GM23338 (cell line): ENCODE results near the gene ZNF580. TPM values are rescaled to one million over a fixed set of nuclear protein-coding genes. Genes with fewer than 3 reads are reported as not detected.

ENCODE experiments used
- ATAC-seq: fragments of 200-7000 bp; cut with Tn5 transposase; 3 replicates; pipeline ENCODE4 v1.9.1; 2020
- DNase-seq: peaks from one replicate; pipeline ENCODE4 v3.0.0-alpha.2; 2015; ENCODE audit warnings: low spot score
- H2AFZ ChIP-seq: fragments of 200-600 bp; sonication (generic); 2 replicates; pipeline ENCODE4 v1.8.0; 2016; ENCODE audit warnings: antibody characterized with exemption, mild to moderate bottlenecking, moderate library complexity
- H3F3A ChIP-seq: fragments of 200-600 bp; sonication (generic); replicated peaks from 2 replicates; pipeline ENCODE4 v1.8.0; 2017; ENCODE audit warnings: antibody characterized with exemption, mixed run types, low read depth
- H3K27ac ChIP-seq: fragments of 200-600 bp; sonication (generic); 2 replicates; pipeline ENCODE4 v1.6.1; 2016; ENCODE audit warnings: low read depth
- H3K27me3 ChIP-seq: fragments of 200-600 bp; sonication (generic); 2 replicates; pipeline ENCODE4 v1.8.0; 2016; ENCODE audit warnings: mild to moderate bottlenecking, mixed run types, moderate library complexity; ENCODE audit not compliant: insufficient read depth
- H3K36me3 ChIP-seq: fragments of 200-600 bp; sonication (generic); 2 replicates; pipeline ENCODE4 v1.8.0; 2016; ENCODE audit warnings: mild to moderate bottlenecking; ENCODE audit not compliant: insufficient read depth
- H3K4me1 ChIP-seq: fragments of 200-600 bp; sonication (generic); 2 replicates; pipeline ENCODE4 v1.8.0; 2016; ENCODE audit warnings: mild to moderate bottlenecking, moderate library complexity; ENCODE audit not compliant: insufficient read depth
- H3K4me2 ChIP-seq: fragments of 200-600 bp; sonication (generic); 2 replicates; pipeline ENCODE4 v1.7.1; 2017; ENCODE audit warnings: mixed run types
- H3K4me3 ChIP-seq: fragments of 200-600 bp; sonication (generic); 2 replicates; pipeline ENCODE4 v1.6.1; 2016; ENCODE audit warnings: mixed run types
- H3K79me2 ChIP-seq: fragments of 200-600 bp; sonication (generic); replicated peaks from 2 replicates; pipeline ENCODE4 v1.8.0; 2017; ENCODE audit warnings: mild to moderate bottlenecking; ENCODE audit not compliant: insufficient read depth
- H3K9me2 ChIP-seq: fragments of 200-600 bp; sonication (generic); 2 replicates; pipeline ENCODE4 v1.8.0; 2017; ENCODE audit not compliant: insufficient read depth
- H4K20me1 ChIP-seq: fragments of 200-600 bp; sonication (generic); replicated peaks from 2 replicates; pipeline ENCODE4 v1.8.0; 2017; ENCODE audit warnings: mild to moderate bottlenecking; ENCODE audit not compliant: insufficient read depth
- H3K27ac Mint-ChIP-seq: 2 replicates; pipeline ENCODE4 v1.8.0; 2020; ENCODE audit warnings: inconsistent platforms, mild to moderate bottlenecking, moderate library complexity, mixed read lengths
- H3K27me3 Mint-ChIP-seq: 3 replicates; pipeline ENCODE4 v1.8.0; 2022; ENCODE audit warnings: low read depth, mild to moderate bottlenecking, moderate library complexity, mixed read lengths, inconsistent platforms; ENCODE audit not compliant: insufficient read depth, poor library complexity
- H3K36me3 Mint-ChIP-seq: 3 replicates; pipeline ENCODE4 v1.8.0; 2021; ENCODE audit warnings: low read depth, mild to moderate bottlenecking, inconsistent platforms, moderate library complexity, mixed read lengths
- H3K4me1 Mint-ChIP-seq: 3 replicates; pipeline ENCODE4 v1.8.0; 2020; ENCODE audit warnings: mild to moderate bottlenecking, inconsistent platforms, mixed read lengths
- H3K4me3 Mint-ChIP-seq: 3 replicates; pipeline ENCODE4 v1.8.0; 2021; ENCODE audit warnings: moderate library complexity, mild to moderate bottlenecking, inconsistent platforms, mixed read lengths
- H3K9me3 Mint-ChIP-seq: 3 replicates; pipeline ENCODE4 v1.8.0; 2020; ENCODE audit warnings: moderate library complexity, mild to moderate bottlenecking, inconsistent platforms, mixed read lengths
- EZH2 ChIP-seq: fragments of 200-600 bp; sonication (generic); IDR thresholded peaks from one replicate; pipeline ENCODE4 v1.8.0; 2017; ENCODE audit warnings: antibody characterized with exemption, mild to moderate bottlenecking, low read depth; ENCODE audit not compliant: unreplicated experiment
- JUNB ChIP-seq: IDR thresholded peaks from one replicate; pipeline ENCODE4 v1.6.1; 2016; ENCODE audit warnings: antibody characterized with exemption; ENCODE audit not compliant: unreplicated experiment
- POLR2AphosphoS5 ChIP-seq: IDR thresholded peaks from 2 replicates; pipeline ENCODE4 v1.6.1; 2016; ENCODE audit warnings: antibody characterized with exemption, low read depth
- ZNF114 ChIP-seq: fragments of 250-450 bp; sonication (Bioruptor Pico); IDR thresholded peaks from 2 replicates; pipeline ENCODE4 v1.5.0; 2020; ENCODE audit warnings: mild to moderate bottlenecking, moderate library complexity
- ZNF331 ChIP-seq: fragments of 250-450 bp; sonication (Bioruptor Pico); IDR thresholded peaks from 2 replicates; pipeline ENCODE4 v1.5.0; 2020; ENCODE audit warnings: low read depth, mild to moderate bottlenecking, moderate library complexity
- long read RNA-seq: library from polyadenylated mRNA; unstranded; transcript quantifications from one replicate; pipeline ENCODE4 v2.0.0, GENCODE V29; 2020; ENCODE audit not compliant: unreplicated experiment
- polyA plus RNA-seq: library from polyadenylated mRNA; unstranded; fragments of >200 nt; fragmentation: Nextera tagmentation; extraction: Ambion mirVana; gene quantifications from 2 replicates; pipeline ENCODE4 v1.2.1, GENCODE V29; 2016
- total RNA-seq: library from RNA; depleted of rRNA; stranded (reverse); fragments of >200 nt; shearing (Covaris generic); gene quantifications from 2 replicates; pipeline ENCODE4 v1.2.3, GENCODE V29; 2014; rRNA removed
- TF ChIP-seq, protein P1 (sequence below): fragments of 250-450 bp; sonication (Bioruptor Pico); IDR thresholded peaks from 2 replicates; pipeline ENCODE4 v1.5.0; 2020; ENCODE audit warnings: mild to moderate bottlenecking, moderate library complexity

ZNF580 gene, protein sequence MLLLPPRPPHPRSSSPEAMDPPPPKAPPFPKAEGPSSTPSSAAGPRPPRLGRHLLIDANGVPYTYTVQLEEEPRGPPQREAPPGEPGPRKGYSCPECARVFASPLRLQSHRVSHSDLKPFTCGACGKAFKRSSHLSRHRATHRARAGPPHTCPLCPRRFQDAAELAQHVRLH
- total RNA-seq (10.9 and 18.7 TPM in 2 replicates), polyA plus RNA-seq (23.6 and 23.9 TPM in 2 replicates)
- long read RNA-seq, transcript ZNF580-201 (2 exons, 1,261 nt) = major isoform, 6 of 8 reads
- long read RNA-seq, partial matches to known transcripts = 0 of 8 reads
- long read RNA-seq, other reads (novel, unspliced or antisense) = 0 of 8 reads

DNA sequence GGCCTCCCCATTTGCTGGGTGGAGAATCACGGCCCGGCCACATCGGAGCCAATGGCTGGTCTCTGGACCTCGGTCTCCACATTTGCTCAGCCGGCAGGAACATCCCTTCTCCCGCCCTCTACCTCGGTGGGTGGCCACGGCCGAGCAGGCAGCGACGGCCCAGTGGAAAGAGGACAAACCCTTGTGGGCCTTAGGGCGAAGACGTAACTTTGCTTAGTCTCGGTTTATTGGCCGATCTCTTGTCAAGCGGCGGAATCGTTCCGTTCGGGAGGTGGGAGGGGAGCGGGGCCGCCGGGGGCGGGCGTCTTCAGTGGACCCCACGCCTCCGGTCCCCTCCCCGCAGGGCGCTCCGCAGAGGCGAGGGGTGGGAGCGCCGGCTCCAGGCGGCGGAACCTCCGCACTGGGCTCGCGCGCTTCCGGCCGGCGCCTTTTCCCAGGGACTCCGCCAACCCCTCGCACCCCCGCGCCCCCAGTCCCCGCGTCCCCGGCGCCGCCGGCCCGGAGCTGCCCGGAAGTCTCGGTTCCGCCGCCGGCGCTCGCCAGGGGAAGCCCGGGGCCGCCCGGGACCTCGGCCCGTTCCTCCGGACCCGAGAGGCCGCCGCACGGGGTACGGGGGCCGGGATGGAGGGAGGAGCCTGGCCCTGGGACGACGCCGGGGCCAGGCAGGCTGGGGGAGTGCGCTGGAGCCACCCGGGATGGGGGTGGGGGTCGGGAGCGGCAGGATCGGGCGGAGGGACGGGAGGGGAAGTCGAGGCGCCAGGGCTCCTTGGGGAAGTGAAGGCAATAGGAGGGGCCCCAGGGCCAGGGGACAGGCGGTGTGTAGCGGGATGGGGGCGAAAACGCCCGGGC, at the start of gene ZNF580:
ZNF580 (plus strand) TSS at position 426 of the 849 bp plus-strand sequence. CDS start 1,507 bp downstream, outside the sequence.
- no peaks in the 10 kb centered on the region for H3K36me3 ChIP-seq
- 0 out of 2 replicates have a peak, but pooled peaks cover 3% of the 10 kb centered on the region for H3K9me2 ChIP-seq
- peak; percentile 75 for DNase-seq
- H3K4me3 ChIP-seq = peak within 1 kb of the TSS; percentile 89
- Mint-ChIP-seq H3K27ac (peak within 1 kb of the TSS; percentile 91), H3K9me3 (peaks cover 8% of the 10 kb centered on the region), H3K4me3 (peak within 1 kb of the TSS; percentile 84), H3K36me3 (peaks cover 39% of the 10 kb centered on the region), H3K4me1 (peaks cover 25% of the 10 kb centered on the region), H3K27me3 (peaks cover 40% of the 10 kb centered on the region)
- no peaks in the 10 kb centered on the region for H3K27me3 ChIP-seq
- ATAC-seq = peak; percentile 57
- peaks cover 34% of the 10 kb centered on the region for H3K79me2 ChIP-seq
- peaks cover 25% of the 10 kb centered on the region for H3F3A ChIP-seq
- H3K4me2 ChIP-seq = peak within 1 kb of the TSS; percentile 96
- peak within 1 kb of the TSS; percentile 66; the same call in 1 of the 2 replicates for H2AFZ ChIP-seq
- H3K27ac ChIP-seq = peak within 1 kb of the TSS; percentile 84
- TF ChIP-seq ZNF114 (CRISPR knock-in tag) (no peak), POLR2AphosphoS5 (no peak; the same call in 1 of the 2 replicates), ZNF331 (CRISPR knock-in tag) (no peak), EZH2 (no peak), JUNB (no peak)
- TF ChIP-seq, protein P1, sequence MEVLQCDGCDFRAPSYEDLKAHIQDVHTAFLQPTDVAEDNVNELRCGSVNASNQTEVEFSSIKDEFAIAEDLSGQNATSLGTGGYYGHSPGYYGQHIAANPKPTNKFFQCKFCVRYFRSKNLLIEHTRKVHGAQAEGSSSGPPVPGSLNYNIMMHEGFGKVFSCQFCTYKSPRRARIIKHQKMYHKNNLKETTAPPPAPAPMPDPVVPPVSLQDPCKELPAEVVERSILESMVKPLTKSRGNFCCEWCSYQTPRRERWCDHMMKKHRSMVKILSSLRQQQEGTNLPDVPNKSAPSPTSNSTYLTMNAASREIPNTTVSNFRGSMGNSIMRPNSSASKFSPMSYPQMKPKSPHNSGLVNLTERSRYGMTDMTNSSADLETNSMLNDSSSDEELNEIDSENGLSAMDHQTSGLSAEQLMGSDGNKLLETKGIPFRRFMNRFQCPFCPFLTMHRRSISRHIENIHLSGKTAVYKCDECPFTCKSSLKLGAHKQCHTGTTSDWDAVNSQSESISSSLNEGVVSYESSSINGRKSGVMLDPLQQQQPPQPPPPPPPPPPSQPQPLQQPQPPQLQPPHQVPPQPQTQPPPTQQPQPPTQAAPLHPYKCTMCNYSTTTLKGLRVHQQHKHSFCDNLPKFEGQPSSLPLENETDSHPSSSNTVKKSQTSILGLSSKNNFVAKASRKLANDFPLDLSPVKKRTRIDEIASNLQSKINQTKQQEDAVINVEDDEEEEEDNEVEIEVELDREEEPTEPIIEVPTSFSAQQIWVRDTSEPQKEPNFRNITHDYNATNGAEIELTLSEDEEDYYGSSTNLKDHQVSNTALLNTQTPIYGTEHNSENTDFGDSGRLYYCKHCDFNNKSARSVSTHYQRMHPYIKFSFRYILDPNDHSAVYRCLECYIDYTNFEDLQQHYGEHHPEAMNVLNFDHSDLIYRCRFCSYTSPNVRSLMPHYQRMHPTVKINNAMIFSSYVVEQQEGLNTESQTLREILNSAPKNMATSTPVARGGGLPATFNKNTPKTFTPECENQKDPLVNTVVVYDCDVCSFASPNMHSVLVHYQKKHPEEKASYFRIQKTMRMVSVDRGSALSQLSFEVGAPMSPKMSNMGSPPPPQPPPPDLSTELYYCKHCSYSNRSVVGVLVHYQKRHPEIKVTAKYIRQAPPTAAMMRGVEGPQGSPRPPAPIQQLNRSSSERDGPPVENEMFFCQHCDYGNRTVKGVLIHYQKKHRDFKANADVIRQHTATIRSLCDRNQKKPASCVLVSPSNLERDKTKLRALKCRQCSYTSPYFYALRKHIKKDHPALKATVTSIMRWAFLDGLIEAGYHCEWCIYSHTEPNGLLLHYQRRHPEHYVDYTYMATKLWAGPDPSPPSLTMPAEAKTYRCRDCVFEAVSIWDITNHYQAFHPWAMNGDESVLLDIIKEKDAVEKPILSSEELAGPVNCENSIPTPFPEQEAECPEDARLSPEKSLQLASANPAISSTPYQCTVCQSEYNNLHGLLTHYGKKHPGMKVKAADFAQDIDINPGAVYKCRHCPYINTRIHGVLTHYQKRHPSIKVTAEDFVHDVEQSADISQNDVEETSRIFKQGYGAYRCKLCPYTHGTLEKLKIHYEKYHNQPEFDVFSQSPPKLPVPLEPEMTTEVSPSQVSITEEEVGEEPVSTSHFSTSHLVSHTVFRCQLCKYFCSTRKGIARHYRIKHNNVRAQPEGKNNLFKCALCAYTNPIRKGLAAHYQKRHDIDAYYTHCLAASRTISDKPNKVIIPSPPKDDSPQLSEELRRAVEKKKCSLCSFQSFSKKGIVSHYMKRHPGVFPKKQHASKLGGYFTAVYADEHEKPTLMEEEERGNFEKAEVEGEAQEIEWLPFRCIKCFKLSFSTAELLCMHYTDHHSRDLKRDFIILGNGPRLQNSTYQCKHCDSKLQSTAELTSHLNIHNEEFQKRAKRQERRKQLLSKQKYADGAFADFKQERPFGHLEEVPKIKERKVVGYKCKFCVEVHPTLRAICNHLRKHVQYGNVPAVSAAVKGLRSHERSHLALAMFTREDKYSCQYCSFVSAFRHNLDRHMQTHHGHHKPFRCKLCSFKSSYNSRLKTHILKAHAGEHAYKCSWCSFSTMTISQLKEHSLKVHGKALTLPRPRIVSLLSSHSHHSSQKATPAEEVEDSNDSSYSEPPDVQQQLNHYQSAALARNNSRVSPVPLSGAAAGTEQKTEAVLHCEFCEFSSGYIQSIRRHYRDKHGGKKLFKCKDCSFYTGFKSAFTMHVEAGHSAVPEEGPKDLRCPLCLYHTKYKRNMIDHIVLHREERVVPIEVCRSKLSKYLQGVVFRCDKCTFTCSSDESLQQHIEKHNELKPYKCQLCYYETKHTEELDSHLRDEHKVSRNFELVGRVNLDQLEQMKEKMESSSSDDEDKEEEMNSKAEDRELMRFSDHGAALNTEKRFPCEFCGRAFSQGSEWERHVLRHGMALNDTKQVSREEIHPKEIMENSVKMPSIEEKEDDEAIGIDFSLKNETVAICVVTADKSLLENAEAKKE (CRISPR knock-in tag) = no peak
- peaks cover 5% of the 10 kb centered on the region; the same call in 1 of the 2 replicates for H4K20me1 ChIP-seq
- H3K4me1 ChIP-seq = peaks cover 4% of the 10 kb centered on the region
